ENCODE results near the gene C2orf68. TPM values are rescaled to one million over a fixed set of nuclear protein-coding genes. Genes with fewer than 3 reads are reported as not detected.

C2orf68 gene
- total RNA-seq, 2 donors from 2014 or later: 13.0 to 21.9 TPM

GRCh38 chr2:85650456-85650855, 38.6 kb upstream of the C2orf68 start:
- no peak for TF ChIP-seq CTCF (IDR thresholded peaks at IDR 0.05)
- no peaks in the 10 kb centered on the region for H3K27me3 ChIP-seq (replicated peaks; ENCODE audit: insufficient read depth)
- no peaks in the 10 kb centered on the region for H3K9me3 ChIP-seq
- no peak overlapping the region for H3K4me3 ChIP-seq
- no peak for DNase-seq (ENCODE audit: low spot score)
- no peak for ATAC-seq (ENCODE audit: insufficient number of reproducible peaks, low FRiP score, low read depth)
- peaks cover 53% of the 10 kb centered on the region for H3K36me3 ChIP-seq
- peak overlapping the region in 1 of 2 donors; percentile 52 for H3K27ac ChIP-seq
- peaks cover 0 to 5% of the 10 kb centered on the region in 2 donors for H3K4me1 ChIP-seq (ENCODE audit: control insufficient read depth in 1 of 2, low read depth in 2 of 2)

GRCh38 chr2:85649201-85650190, 37.6 kb upstream of the C2orf68 start:
- DNase-seq (ENCODE audit: low spot score): no peak
- Histone ChIP-seq H3K27ac (peak overlapping the region in 1 of 2 donors; percentile 69), H3K27me3 (replicated peaks; ENCODE audit: insufficient read depth) (no peaks in the 10 kb centered on the region), H3K4me3 (no peak overlapping the region), H3K36me3 (peaks cover 62% of the 10 kb centered on the region), H3K4me1 (ENCODE audit: control insufficient read depth in 1 of 2, low read depth in 2 of 2) (peaks cover 0 to 5% of the 10 kb centered on the region in 2 donors), H3K9me3 (no peaks in the 10 kb centered on the region)
- TF ChIP-seq CTCF (IDR thresholded peaks at IDR 0.05): no peak
- no peak for ATAC-seq (ENCODE audit: insufficient number of reproducible peaks, low FRiP score, low read depth)

- H3K27me3 ChIP-seq (replicated peaks; ENCODE audit: insufficient read depth): no peaks in the 10 kb centered on the region
- H3K36me3 ChIP-seq: peaks cover 68% of the 10 kb centered on the region
- peak overlapping the region in 1 of 2 donors; percentile 69 for H3K27ac ChIP-seq
- no peak for DNase-seq (ENCODE audit: low spot score)
- H3K4me1 ChIP-seq (ENCODE audit: control insufficient read depth in 1 of 2, low read depth in 2 of 2): peaks cover 0 to 5% of the 10 kb centered on the region in 2 donors
- H3K4me3 ChIP-seq: no peak overlapping the region
- peak; percentile 33 for TF ChIP-seq CTCF (IDR thresholded peaks at IDR 0.05)
- no peaks in the 10 kb centered on the region for H3K9me3 ChIP-seq
- no peak for ATAC-seq (ENCODE audit: insufficient number of reproducible peaks, low FRiP score, low read depth)
Observed at GRCh38 chr2:85648619-85649018, 36.8 kb upstream of the C2orf68 start.

- peaks cover 0 to 5% of the 10 kb centered on the region in 2 donors for H3K4me1 ChIP-seq (ENCODE audit: control insufficient read depth in 1 of 2, low read depth in 2 of 2)
- ATAC-seq (ENCODE audit: insufficient number of reproducible peaks, low FRiP score, low read depth) (no peak), DNase-seq (ENCODE audit: low spot score) (no peak)
- no peaks in the 10 kb centered on the region for H3K9me3 ChIP-seq
- H3K27me3 ChIP-seq (replicated peaks; ENCODE audit: insufficient read depth): no peaks in the 10 kb centered on the region
- peak overlapping the region in 1 of 2 donors; percentile 69 for H3K27ac ChIP-seq
- no peak overlapping the region for H3K4me3 ChIP-seq
- no peak for TF ChIP-seq CTCF (IDR thresholded peaks at IDR 0.05)
- peaks cover 74% of the 10 kb centered on the region for H3K36me3 ChIP-seq
Observed at GRCh38 chr2:85647823-85648526, 36.1 kb upstream of the C2orf68 start.

- H3K4me1 ChIP-seq (ENCODE audit: control insufficient read depth in 1 of 2, low read depth in 2 of 2): peaks cover 0 to 5% of the 10 kb centered on the region in 2 donors
- H3K36me3 ChIP-seq: peaks cover 81% of the 10 kb centered on the region
- no peak for TF ChIP-seq CTCF (IDR thresholded peaks at IDR 0.05)
- H3K4me3 ChIP-seq: no peak overlapping the region
- no peak for DNase-seq (ENCODE audit: low spot score)
- no peaks in the 10 kb centered on the region for H3K9me3 ChIP-seq
- no peak overlapping the region for H3K27ac ChIP-seq
- ATAC-seq (ENCODE audit: insufficient number of reproducible peaks, low FRiP score, low read depth): no peak
- no peaks in the 10 kb centered on the region for H3K27me3 ChIP-seq (replicated peaks; ENCODE audit: insufficient read depth)
Observed at GRCh38 chr2:85646166-85646565, 34.3 kb upstream of the C2orf68 start.

Measured in thoracic aorta (tissue), 2 donors.